PC-9 (cell line): Measurements from ENCODE around the gene LAMA2.

ENCODE experiments used
- EZH2 ChIP-seq: fragments of 200-600 bp; sonication (generic); IDR thresholded peaks from 2 replicates; pipeline ENCODE4 v1.8.0; 2017; ENCODE audit warnings: antibody characterized with exemption, low read depth
- TF ChIP-seq, protein P1 (sequence below): fragments of 200-600 bp; sonication (generic); conservative IDR thresholded peaks from 2 replicates; pipeline ENCODE4 v1.6.1; 2017; ENCODE audit warnings: mixed run types, antibody characterized with exemption, mild to moderate bottlenecking, moderate library complexity

DNA sequence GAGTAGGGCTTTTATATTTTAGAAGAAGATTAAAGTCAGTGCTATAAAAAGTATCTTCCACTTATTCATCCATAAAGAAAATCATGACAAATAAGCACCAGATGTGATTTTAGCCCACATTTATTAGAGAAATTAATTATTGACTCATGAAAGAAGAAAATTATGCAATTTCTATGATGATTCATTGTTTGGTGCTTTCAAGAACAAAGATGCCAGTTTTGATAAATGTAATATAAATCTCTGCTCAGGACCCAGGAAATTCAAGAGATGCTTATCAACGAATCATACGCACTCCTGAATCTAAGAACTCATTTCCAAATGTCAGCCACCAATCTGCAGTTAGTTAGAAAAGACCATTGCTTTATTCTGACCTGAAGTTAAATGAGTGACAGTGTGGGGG is 615.6 kb downstream of the LAMA2 start:
- TF ChIP-seq, protein P1, sequence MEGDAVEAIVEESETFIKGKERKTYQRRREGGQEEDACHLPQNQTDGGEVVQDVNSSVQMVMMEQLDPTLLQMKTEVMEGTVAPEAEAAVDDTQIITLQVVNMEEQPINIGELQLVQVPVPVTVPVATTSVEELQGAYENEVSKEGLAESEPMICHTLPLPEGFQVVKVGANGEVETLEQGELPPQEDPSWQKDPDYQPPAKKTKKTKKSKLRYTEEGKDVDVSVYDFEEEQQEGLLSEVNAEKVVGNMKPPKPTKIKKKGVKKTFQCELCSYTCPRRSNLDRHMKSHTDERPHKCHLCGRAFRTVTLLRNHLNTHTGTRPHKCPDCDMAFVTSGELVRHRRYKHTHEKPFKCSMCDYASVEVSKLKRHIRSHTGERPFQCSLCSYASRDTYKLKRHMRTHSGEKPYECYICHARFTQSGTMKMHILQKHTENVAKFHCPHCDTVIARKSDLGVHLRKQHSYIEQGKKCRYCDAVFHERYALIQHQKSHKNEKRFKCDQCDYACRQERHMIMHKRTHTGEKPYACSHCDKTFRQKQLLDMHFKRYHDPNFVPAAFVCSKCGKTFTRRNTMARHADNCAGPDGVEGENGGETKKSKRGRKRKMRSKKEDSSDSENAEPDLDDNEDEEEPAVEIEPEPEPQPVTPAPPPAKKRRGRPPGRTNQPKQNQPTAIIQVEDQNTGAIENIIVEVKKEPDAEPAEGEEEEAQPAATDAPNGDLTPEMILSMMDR = no peak
- TF ChIP-seq EZH2 = no peak
